Measurements from ENCODE around the gene IMPG1. TPM values are rescaled to one million over a fixed set of nuclear protein-coding genes. Genes with fewer than 3 reads are reported as not detected.

The IMPG1 gene
- total RNA-seq, 4 donors from 2014 or later: not detected

DNA sequence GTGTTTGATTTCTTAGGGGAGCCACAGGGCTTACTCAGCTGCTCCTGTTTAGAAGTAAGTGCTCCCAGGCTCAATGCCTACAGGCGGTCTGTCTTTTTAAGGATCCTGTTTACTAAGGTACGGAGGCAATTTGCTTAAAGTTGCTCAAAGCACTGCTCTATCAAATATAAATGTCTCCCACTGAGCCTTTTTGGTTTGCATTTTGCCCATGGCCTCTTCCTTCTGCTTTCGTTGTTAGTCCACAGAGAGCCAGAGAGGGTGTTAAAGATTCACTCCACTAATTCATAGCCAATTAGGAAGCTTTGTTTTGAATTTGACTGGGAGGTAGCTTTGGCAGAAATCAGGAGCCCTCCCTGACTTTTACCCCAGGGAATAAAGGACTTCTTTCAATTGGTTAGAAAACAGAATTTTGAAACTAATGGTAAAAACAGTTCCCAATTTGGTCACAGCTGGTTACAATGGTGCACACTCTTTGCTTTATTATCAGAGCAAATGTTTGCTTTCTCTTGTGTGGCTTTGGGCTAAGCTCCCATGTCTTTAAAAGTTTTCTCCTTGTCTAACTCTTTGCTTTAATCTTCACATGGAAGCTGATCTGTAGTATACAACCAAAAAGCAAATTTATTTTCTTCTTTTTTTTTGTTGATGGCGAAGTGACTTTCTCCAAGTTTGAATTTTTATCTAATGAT is 126.2 kb downstream of the IMPG1 start:
- intact Hi-C loops (cut with DNase I): no loop called here
- no peaks in the 10 kb centered on the region for H3K27me3 ChIP-seq
- TF ChIP-seq, protein P1, sequence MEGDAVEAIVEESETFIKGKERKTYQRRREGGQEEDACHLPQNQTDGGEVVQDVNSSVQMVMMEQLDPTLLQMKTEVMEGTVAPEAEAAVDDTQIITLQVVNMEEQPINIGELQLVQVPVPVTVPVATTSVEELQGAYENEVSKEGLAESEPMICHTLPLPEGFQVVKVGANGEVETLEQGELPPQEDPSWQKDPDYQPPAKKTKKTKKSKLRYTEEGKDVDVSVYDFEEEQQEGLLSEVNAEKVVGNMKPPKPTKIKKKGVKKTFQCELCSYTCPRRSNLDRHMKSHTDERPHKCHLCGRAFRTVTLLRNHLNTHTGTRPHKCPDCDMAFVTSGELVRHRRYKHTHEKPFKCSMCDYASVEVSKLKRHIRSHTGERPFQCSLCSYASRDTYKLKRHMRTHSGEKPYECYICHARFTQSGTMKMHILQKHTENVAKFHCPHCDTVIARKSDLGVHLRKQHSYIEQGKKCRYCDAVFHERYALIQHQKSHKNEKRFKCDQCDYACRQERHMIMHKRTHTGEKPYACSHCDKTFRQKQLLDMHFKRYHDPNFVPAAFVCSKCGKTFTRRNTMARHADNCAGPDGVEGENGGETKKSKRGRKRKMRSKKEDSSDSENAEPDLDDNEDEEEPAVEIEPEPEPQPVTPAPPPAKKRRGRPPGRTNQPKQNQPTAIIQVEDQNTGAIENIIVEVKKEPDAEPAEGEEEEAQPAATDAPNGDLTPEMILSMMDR (IDR thresholded peaks at IDR 0.05): no peak
- TF ChIP-seq EP300 (IDR thresholded peaks at IDR 0.05): no peak
- H3K36me3 ChIP-seq: no peaks in the 10 kb centered on the region
- no peaks in the 10 kb centered on the region for H3K4me1 ChIP-seq
- H3K4me3 ChIP-seq: no peak overlapping the region
- no peaks in the 10 kb centered on the region for H3K9me3 ChIP-seq
- DNase-seq (ENCODE audit: extremely low spot score): no peak
- H3K27ac ChIP-seq (replicated peaks in 1 of 4): no peak overlapping the region
- WGBS: 43% methylated on average over 4 of the region's 4 CpGs

DNA sequence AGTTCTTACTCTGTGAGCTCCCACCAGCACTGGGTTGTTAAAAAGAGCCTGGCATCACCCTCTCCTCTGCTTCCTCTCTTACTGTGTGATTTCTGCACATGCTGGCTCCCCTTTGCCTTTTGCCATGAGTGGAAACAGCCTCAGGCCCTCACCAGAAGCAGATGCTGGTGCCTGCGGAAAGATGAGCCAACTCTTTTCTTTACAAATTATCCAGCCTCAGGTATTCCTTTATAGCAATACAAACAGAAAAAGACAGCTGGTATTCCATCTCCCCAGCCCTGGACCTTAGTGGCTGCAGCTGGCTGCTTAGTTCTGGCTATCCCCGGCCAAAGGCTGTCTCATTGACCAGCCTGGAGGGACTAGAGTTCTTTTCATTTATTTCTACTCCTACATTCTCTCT is 129.1 kb downstream of the IMPG1 start:
- no peak overlapping the region for H3K27ac ChIP-seq (replicated peaks in 1 of 4)
- 67% methylated on average over 2 of the region's 2 CpGs for WGBS
- H3K4me3 ChIP-seq: no peak overlapping the region
- H3K9me3 ChIP-seq: no peaks in the 10 kb centered on the region
- no peaks in the 10 kb centered on the region for H3K4me1 ChIP-seq
- TF ChIP-seq POLR2A (IDR thresholded peaks at IDR 0.05; ENCODE audit: low read depth): no peak
- no peak for TF ChIP-seq POLR2AphosphoS5 (IDR thresholded peaks at IDR 0.05)
- TF ChIP-seq, protein P1 (IDR thresholded peaks at IDR 0.05): no peak
- TF ChIP-seq EP300 (IDR thresholded peaks at IDR 0.05): no peak
- H3K36me3 ChIP-seq: no peaks in the 10 kb centered on the region
- no peaks in the 10 kb centered on the region for H3K27me3 ChIP-seq
- intact Hi-C loops (cut with DNase I): no loop called here
- no peak for DNase-seq (ENCODE audit: extremely low spot score)

DNA sequence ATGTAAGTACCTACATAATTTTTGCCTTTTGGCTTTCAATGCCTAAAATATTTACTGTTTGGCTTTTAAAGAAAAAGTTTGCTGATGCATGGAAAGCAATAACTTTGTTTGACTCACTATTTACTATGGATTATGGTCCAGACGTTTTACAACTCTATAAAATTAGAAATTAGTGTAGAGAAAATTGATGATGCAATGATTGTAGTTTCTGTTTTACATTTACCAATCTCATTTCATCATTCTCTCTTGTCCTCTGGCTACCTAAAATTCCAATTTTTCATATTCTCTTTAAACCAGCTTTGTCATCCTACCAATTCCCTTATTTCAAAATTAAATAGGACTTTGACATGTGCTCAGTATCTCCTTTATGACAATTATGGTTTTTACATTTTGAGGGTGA is 131.0 kb downstream of the IMPG1 start:
- 50% methylated on average over 1 of the region's 1 CpG for WGBS
- Histone ChIP-seq H3K4me3 (no peak overlapping the region), H3K36me3 (no peaks in the 10 kb centered on the region), H3K27me3 (no peaks in the 10 kb centered on the region), H3K4me1 (no peaks in the 10 kb centered on the region), H3K27ac (replicated peaks in 1 of 4) (no peak overlapping the region), H3K9me3 (no peaks in the 10 kb centered on the region)
- intact Hi-C loops (cut with DNase I): no loop called here
- TF ChIP-seq POLR2A (IDR thresholded peaks at IDR 0.05; ENCODE audit: low read depth): no peak
- TF ChIP-seq EP300 (IDR thresholded peaks at IDR 0.05): no peak
- TF ChIP-seq, protein P1 (IDR thresholded peaks at IDR 0.05): no peak
- TF ChIP-seq POLR2AphosphoS5 (IDR thresholded peaks at IDR 0.05): no peak
- DNase-seq (ENCODE audit: extremely low spot score): no peak

DNA sequence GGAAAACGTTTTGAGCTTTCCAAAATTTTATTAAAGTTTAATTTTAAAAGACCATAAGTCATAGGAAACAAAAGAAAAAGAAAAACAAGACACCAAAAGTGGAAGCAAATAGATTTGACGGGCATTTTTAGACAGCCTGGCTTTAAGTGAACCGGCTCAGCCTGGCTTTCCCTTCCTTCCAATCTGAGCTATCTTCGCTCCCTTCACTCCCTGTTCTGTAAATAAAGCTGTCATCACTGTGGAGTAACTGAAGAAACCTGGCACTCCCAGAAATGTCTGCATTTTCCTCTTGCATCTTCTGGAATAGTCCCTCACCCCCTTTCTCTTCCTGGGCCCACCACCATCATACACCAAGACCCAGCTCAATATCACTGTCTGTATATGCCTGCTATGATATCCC is 131.9 kb downstream of the IMPG1 start:
- Histone ChIP-seq H3K9me3 (no peaks in the 10 kb centered on the region), H3K4me1 (peaks cover 0 to under 1% (median under 1%) of the 10 kb centered on the region in 4 donors), H3K36me3 (no peaks in the 10 kb centered on the region), H3K4me3 (no peak overlapping the region), H3K27ac (replicated peaks in 1 of 4) (no peak overlapping the region), H3K27me3 (no peaks in the 10 kb centered on the region)
- intact Hi-C loops (cut with DNase I): no loop called here
- TF ChIP-seq POLR2A (IDR thresholded peaks at IDR 0.05; ENCODE audit: low read depth): no peak
- TF ChIP-seq POLR2AphosphoS5 (IDR thresholded peaks at IDR 0.05): no peak
- TF ChIP-seq, protein P1 (IDR thresholded peaks at IDR 0.05): no peak
- no peak for TF ChIP-seq EP300 (IDR thresholded peaks at IDR 0.05)
- 49% methylated on average over 4 of the region's 4 CpGs for WGBS
- no peak for DNase-seq (ENCODE audit: extremely low spot score)

DNA sequence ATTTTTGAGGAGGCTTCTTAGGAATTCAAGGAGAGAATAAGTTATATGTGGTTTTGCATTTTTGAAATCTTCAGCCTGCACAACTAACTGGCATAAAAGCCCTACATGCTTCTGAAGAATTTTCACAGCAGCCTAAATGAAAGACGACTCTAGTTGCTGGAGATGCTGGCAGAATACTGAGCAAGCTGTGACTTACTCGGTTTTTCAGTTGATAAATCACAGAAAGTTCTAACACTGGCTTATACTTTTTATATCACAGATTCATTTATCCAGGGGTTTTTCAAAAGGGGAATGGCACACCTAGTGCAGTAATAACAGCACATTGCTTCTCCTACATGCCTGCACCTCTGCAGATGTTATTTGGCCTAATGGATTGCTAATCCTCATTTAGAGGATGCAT is 134.6 kb downstream of the IMPG1 start:
- Histone ChIP-seq H3K36me3 (no peaks in the 10 kb centered on the region), H3K4me3 (no peak overlapping the region), H3K27ac (replicated peaks in 1 of 4) (no peak overlapping the region), H3K9me3 (no peaks in the 10 kb centered on the region), H3K27me3 (no peaks in the 10 kb centered on the region), H3K4me1 (peaks cover 5 to 10% (median 9%) of the 10 kb centered on the region in 4 donors)
- intact Hi-C loops (cut with DNase I): loop anchor here (10.0 kb wide), 1 partner anchor 1517 kb away; no protein-coding TSS in a partner anchor
- DNase-seq (ENCODE audit: extremely low spot score): no peak
- 84% methylated on average over 2 of the region's 2 CpGs for WGBS
- TF ChIP-seq EP300 (IDR thresholded peaks at IDR 0.05) (no peak), POLR2AphosphoS5 (IDR thresholded peaks at IDR 0.05) (no peak), POLR2A (IDR thresholded peaks at IDR 0.05; ENCODE audit: low read depth) (no peak)
- TF ChIP-seq, protein P1 (IDR thresholded peaks at IDR 0.05): no peak
